ENCODE measurements around the gene LIMS1. TPM values are rescaled to one million over a fixed set of nuclear protein-coding genes. Genes with fewer than 3 reads are reported as not detected.

LIMS1 gene
- total RNA-seq, 2 donors from 2014 or later = 34.1 to 50.3 TPM

GRCh38 chr2:108570416-108570815 lies 36.1 kb downstream of the LIMS1 start:
- no peak overlapping the region for H3K4me3 ChIP-seq
- H3K9me3 ChIP-seq = no peaks in the 10 kb centered on the region
- intact Hi-C loops (cut with DNase I) = no loop called here
- H3K27me3 ChIP-seq = no peaks in the 10 kb centered on the region
- H3K4me1 ChIP-seq = no peaks in the 10 kb centered on the region
- H3K27ac ChIP-seq = peak overlapping the region; percentile 15
- no peak overlapping the region for H3K9ac ChIP-seq (ENCODE audit: low read depth in 2 of 2, low read length in 2 of 2)
- no peak for DNase-seq
- H3K36me3 ChIP-seq = no peaks in the 10 kb centered on the region
- no peak for TF ChIP-seq CTCF (IDR thresholded peaks at IDR 0.05)

- no peak overlapping the region for H3K4me3 ChIP-seq
- H3K4me1 ChIP-seq = no peaks in the 10 kb centered on the region
- H3K36me3 ChIP-seq = no peaks in the 10 kb centered on the region
- DNase-seq = no peak
- no peak overlapping the region for H3K27ac ChIP-seq
- no peak for TF ChIP-seq CTCF (IDR thresholded peaks at IDR 0.05)
- intact Hi-C loops (cut with DNase I) = no loop called here
- H3K9ac ChIP-seq (ENCODE audit: low read depth in 2 of 2, low read length in 2 of 2) = no peak overlapping the region
- no peaks in the 10 kb centered on the region for H3K9me3 ChIP-seq
- no peaks in the 10 kb centered on the region for H3K27me3 ChIP-seq
Observed at GRCh38 chr2:108571286-108571685, 37.0 kb downstream of the LIMS1 start.

- Histone ChIP-seq H3K27ac (no peak overlapping the region), H3K4me1 (no peaks in the 10 kb centered on the region)
Observed at GRCh38 chr2:108573061-108573460, 38.8 kb downstream of the LIMS1 start.

GRCh38 chr2:108574332-108574731 lies 40.1 kb downstream of the LIMS1 start:
- H3K9me3 ChIP-seq = no peaks in the 10 kb centered on the region
- intact Hi-C loops (cut with DNase I) = no loop called here
- H3K36me3 ChIP-seq = no peaks in the 10 kb centered on the region
- no peak overlapping the region for H3K27ac ChIP-seq
- H3K27me3 ChIP-seq = no peaks in the 10 kb centered on the region
- DNase-seq = no peak
- H3K9ac ChIP-seq (ENCODE audit: low read depth in 2 of 2, low read length in 2 of 2) = no peak overlapping the region
- no peak for TF ChIP-seq CTCF (IDR thresholded peaks at IDR 0.05)
- no peaks in the 10 kb centered on the region for H3K4me1 ChIP-seq
- no peak overlapping the region for H3K4me3 ChIP-seq

More at GRCh38 chr2:108573061-108573460, 38.8 kb downstream of the LIMS1 start:
- no peak for DNase-seq
- Histone ChIP-seq H3K27me3 (no peaks in the 10 kb centered on the region), H3K36me3 (no peaks in the 10 kb centered on the region), H3K9me3 (no peaks in the 10 kb centered on the region), H3K9ac (ENCODE audit: low read depth in 2 of 2, low read length in 2 of 2) (no peak overlapping the region), H3K4me3 (no peak overlapping the region)
- intact Hi-C loops (cut with DNase I) = no loop called here
- no peak for TF ChIP-seq CTCF (IDR thresholded peaks at IDR 0.05)

GRCh38 chr2:108575132-108575966 lies 41.1 kb downstream of the LIMS1 start:
- DNase-seq = no peak
- intact Hi-C loops (cut with DNase I) = no loop called here
- H3K9ac ChIP-seq (ENCODE audit: low read depth in 2 of 2, low read length in 2 of 2) = no peak overlapping the region

More at GRCh38 chr2:108575132-108575966, 41.1 kb downstream of the LIMS1 start:
- H3K4me3 ChIP-seq = no peak overlapping the region
- H3K9me3 ChIP-seq = no peaks in the 10 kb centered on the region
- TF ChIP-seq CTCF (IDR thresholded peaks at IDR 0.05) = no peak
- H3K27ac ChIP-seq = no peak overlapping the region
- H3K36me3 ChIP-seq = no peaks in the 10 kb centered on the region
- no peaks in the 10 kb centered on the region for H3K4me1 ChIP-seq
- H3K27me3 ChIP-seq = no peaks in the 10 kb centered on the region

Data from colonic mucosa (tissue), 4 donors.